Adrenal gland (tissue), 5 donors: ENCODE results near the gene FTCDNL1.

Experiments used
- POLR2A ChIP-seq, 2 donors: fragments of 450-650 bp; IDR thresholded peaks; one replicate each; pipeline ENCODE4 v1.6.1; 2017; ENCODE audit warnings: antibody characterized with exemption in 2 of 2, mild to moderate bottlenecking in 2 of 2, moderate library complexity in 1 of 2
- TF ChIP-seq, protein P1 (sequence below), 6 experiments: fragments of 450-650 bp in 4 of 6; fragments of 200-600 bp in 2 of 6; sonication (generic) in 1 of 6; IDR thresholded peaks; 1 replicate in 5 of 6; 2 replicates in 1 of 6; pipeline versions ENCODE4 v1.5.1 to v1.8.0; 2016 to 2021; ENCODE audit warnings: antibody characterized with exemption in 6 of 6, mild to moderate bottlenecking in 2 of 6, moderate library complexity in 1 of 6
- donor health status: DM: no; HTN: no; CAD: no.

DNA sequence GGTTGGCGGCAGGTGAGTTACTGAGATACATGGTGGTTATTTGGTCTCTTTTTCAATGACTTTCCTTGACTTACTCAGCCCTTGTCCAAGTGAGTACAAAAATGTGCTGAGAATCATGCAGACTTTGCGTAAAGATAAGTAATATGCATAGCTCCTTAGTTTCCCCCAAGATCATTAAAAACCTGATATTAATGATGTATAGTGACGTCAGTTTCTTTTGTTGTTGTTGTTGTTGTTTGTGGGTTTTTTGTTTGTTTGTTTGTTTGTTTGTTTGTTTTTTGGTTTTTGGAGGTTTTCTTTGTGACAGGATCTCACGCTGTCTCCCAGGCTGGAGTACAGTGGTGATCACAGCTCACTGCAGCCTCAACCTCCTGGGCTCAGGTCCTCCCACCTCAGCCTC, 14.9 kb upstream of the FTCDNL1 start:
- TF ChIP-seq, protein P1, sequence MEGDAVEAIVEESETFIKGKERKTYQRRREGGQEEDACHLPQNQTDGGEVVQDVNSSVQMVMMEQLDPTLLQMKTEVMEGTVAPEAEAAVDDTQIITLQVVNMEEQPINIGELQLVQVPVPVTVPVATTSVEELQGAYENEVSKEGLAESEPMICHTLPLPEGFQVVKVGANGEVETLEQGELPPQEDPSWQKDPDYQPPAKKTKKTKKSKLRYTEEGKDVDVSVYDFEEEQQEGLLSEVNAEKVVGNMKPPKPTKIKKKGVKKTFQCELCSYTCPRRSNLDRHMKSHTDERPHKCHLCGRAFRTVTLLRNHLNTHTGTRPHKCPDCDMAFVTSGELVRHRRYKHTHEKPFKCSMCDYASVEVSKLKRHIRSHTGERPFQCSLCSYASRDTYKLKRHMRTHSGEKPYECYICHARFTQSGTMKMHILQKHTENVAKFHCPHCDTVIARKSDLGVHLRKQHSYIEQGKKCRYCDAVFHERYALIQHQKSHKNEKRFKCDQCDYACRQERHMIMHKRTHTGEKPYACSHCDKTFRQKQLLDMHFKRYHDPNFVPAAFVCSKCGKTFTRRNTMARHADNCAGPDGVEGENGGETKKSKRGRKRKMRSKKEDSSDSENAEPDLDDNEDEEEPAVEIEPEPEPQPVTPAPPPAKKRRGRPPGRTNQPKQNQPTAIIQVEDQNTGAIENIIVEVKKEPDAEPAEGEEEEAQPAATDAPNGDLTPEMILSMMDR (IDR thresholded peaks at IDR 0.05) = no peak
- no peak for TF ChIP-seq POLR2A (IDR thresholded peaks at IDR 0.05)
